KOPT-K1 (cell line): ENCODE results near the gene TRAPPC6A.

Experiments used
- H3K27ac ChIP-seq: fragments of 200-600 bp; sonication (generic); 2 replicates; pipeline ENCODE4 v1.5.1; 2016; ENCODE audit warnings: antibody characterized with exemption, mild to moderate bottlenecking, low read depth, low read length; ENCODE audit not compliant: poor library complexity, severe bottlenecking
- H3K36me3 ChIP-seq: fragments of 200-600 bp; sonication (generic); 2 replicates; pipeline ENCODE4 v1.5.1; 2017; ENCODE audit warnings: antibody characterized with exemption, mild to moderate bottlenecking, low read length, moderate library complexity; ENCODE audit not compliant: insufficient read depth
- H3K9me3 ChIP-seq: fragments of 200-600 bp; sonication (generic); 2 replicates; pipeline ENCODE4 v1.5.1; 2017; ENCODE audit warnings: antibody characterized with exemption, low read length, mild to moderate bottlenecking; ENCODE audit not compliant: insufficient read depth, poor library complexity, severe bottlenecking

Gene TRAPPC6A, protein sequence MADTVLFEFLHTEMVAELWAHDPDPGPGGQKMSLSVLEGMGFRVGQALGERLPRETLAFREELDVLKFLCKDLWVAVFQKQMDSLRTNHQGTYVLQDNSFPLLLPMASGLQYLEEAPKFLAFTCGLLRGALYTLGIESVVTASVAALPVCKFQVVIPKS

DNA sequence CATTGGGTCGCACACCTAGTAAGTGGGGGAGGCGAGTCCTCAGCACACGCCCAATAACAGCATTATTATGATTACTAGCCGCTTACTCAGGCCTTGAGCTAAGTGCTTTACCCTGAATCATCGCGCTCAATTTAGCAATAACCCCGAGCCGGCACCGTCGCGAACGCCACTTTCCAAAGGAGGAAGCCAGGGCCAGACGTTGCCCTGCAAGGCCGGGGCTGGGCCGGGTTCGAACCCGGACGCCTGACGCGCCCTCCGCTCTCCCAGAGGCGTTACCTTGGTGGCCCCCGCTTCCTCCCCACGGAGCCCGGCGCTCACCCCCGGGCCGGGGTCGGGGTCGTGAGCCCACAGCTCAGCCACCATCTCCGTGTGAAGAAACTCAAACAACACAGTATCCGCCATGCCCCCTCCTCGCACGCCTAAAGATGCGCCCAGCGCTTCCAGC, at the start of gene TRAPPC6A:
TRAPPC6A (minus strand) TSS at position 421 of the 445 bp plus-strand sequence; CDS start at position 402, 19 bp downstream.
- Histone ChIP-seq H3K36me3 (peaks cover 3% of the 10 kb centered on the region; the same call in 1 of the 2 replicates), H3K27ac (peak within 1 kb of the TSS; percentile 57), H3K9me3 (no peaks in the 10 kb centered on the region)

DNA sequence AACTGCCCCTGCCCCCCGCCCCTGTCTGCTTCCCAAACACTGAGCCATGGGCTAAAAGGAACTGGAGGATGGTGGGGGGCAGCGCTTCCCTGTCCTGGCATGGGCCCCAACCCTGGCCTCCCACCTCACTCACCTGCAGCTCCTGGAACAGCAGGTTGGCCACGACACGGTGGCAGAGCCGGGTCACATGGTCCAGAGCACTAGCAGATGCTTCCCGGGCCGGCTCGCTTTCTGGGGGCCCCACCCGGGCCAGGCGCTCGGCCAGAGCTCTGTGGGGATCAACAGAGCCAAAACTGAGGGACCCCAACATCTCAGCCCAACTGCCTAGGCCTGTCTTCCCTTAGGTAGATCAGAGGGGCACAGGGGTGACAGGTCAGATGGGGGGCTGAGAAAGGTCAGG, 46.6 kb upstream of the TRAPPC6A start:
- Histone ChIP-seq H3K27ac (no peak overlapping the region), H3K36me3 (no peaks in the 10 kb centered on the region), H3K9me3 (no peaks in the 10 kb centered on the region)

DNA sequence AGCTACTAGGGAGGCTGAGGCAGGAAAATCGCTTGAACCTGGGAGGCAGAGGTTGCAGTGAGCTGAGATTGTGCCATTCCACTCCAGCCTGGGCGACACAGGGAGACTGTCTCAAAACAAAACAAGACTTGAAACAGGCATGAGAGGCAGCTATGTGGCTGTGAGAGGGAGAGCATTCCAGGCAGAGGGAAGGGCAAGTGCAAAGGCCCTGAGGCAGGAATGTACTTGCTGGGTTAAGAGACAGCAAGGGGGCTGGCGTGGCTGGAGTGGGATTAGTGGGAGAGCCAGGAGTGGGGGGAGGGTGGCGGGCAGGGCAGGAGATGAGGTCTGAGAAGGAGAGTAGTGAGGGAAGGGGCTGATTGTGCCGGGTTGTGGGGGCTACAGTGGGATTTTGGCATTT, 45.8 kb upstream of the TRAPPC6A start:
- no peak overlapping the region for H3K27ac ChIP-seq

DNA sequence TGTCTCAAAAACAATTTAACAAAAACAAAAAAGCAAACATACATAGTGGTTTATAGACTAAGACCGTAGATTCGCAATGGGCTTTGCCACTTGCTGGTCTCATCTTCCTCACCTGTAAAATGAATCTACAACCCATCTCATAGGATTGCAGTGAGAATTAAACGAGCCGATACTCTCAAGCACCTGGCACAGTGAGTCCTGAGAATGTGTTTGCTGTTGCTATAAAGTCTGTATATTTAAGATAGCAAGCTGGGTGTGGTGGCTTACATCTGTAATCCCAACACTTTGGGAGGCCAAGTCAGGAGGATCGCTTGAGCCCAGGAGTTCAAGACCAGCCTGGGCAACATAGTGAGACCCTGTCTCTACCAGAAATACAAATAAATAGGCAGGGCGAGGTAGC, 44.7 kb upstream of the TRAPPC6A start:
- Histone ChIP-seq H3K27ac (no peak overlapping the region), H3K9me3 (no peaks in the 10 kb centered on the region)

More for the DNA sequence above, 45.8 kb upstream of the TRAPPC6A start:
- H3K36me3 ChIP-seq: no peaks in the 10 kb centered on the region
- H3K9me3 ChIP-seq: no peaks in the 10 kb centered on the region

DNA sequence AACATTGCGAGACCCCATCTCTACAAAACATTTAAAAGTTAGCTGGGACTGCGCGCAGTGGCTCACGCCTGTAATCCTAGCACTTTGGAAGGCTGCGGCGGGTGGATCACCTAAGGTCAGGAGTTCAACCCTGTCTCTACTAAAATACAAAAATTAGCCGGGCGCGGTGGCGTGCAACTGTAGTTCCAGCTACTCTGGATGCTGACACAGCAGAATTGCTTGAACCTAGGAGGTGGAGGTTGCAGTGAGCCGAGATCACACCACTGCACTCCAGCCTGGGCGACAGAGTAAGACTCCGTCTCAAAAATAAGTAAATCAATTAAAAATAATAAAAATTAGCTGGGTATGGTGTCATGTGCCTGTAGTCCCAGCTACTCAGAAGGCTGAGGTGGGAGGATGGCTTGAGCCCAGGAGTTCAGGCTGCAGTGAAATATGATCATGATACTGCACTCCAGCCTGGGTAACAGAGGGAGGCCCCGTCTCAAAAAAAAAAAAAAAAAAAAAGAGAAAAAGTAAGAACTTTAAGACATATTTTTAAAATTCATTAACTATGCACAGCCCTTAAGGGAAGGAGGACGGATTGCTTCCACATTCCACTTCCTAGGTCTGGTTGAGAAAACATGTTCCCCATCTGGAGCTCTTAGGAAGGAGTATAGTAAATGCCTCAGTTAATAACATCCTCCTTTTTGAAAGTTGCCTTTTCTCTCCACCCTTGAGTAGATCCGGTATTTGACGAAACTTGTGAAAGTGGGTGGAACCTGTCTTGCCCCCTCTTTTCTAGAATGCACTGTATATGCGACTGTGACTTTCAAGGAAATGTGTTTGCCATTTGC, 41.1 kb upstream of the TRAPPC6A start:
- no peaks in the 10 kb centered on the region for H3K9me3 ChIP-seq
- no peaks in the 10 kb centered on the region for H3K36me3 ChIP-seq
- no peak overlapping the region for H3K27ac ChIP-seq

More for the DNA sequence above, 44.7 kb upstream of the TRAPPC6A start:
- no peaks in the 10 kb centered on the region for H3K36me3 ChIP-seq

DNA sequence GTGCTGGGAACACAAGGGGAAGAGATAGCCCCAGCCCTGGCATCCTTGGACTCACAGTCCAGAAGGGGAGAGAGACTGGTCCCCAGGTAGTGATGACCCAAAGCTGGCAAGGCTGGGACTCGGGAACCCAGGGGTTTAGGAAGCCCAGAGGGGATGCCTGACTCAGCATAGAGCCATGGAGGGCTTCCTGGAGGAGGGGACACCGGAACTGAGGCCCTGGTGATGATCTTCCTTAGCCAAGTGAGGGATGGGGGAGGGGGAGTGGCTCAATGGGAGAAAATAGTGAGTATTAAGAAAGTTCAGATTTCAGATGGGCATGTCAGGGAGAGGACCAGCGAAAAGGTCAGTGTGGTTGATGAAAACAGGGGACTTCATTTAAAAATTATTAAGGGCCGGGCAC, 40.4 kb upstream of the TRAPPC6A start:
- H3K27ac ChIP-seq: no peak overlapping the region
- no peaks in the 10 kb centered on the region for H3K36me3 ChIP-seq
- no peaks in the 10 kb centered on the region for H3K9me3 ChIP-seq

DNA sequence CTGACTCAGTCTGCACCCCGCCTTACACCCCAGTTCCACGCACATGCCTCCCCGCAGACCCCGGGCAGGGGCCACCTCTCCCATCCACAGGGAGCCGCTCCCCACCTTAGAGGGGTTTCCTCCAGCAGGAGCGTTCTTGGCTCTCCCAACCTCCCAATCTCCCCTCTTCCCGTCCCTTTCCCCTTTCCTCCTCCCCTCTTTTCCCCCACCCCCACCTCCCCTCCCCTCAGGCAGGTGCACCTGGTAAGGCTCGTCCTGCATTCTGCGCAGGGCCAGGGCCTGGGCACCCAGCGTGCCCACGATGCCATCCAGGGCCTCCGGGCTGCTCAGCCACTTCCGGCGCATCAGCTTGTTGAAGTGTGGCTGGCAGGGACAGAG, 39.9 kb upstream of the TRAPPC6A start:
- no peaks in the 10 kb centered on the region for H3K9me3 ChIP-seq
- no peaks in the 10 kb centered on the region for H3K36me3 ChIP-seq
- no peak overlapping the region for H3K27ac ChIP-seq

DNA sequence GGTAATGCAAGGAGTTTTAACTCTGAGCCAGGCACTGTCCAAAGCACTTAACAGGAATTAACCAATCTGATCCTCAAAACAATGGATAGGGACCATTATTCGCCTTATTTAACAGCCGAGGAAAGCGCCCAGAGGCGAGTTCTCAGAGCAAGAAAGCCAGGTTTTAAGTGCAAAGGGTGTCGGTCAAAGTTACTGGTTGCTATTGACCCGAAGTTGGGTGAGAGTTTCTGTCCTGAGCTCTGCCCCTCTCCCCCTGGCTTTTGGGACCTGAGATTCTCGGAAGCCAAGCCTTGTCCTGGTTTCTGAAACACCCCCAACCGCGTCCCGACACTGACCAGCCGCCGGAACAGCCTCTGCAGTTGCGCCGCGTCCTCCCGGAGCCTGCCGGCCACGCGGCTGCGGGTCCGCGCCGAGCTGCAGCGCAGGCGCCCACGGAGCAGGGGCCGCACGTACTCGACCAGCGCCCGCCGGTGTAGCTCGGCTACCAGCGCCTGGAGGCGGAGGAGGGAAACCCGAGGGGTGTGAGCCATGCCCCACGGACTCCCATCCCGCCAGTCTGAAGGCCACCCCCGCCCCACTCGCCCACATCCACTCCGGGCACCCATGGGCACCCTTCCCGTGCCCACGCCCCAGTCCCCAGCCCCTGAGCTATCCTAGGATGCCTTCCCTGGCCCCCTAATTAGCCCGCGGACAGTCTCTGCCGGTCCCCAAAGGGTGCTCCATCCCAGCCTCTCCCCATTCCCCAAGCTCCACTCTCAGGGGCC, 39.3 kb upstream of the TRAPPC6A start:
- no peaks in the 10 kb centered on the region for H3K36me3 ChIP-seq
- H3K27ac ChIP-seq: no peak overlapping the region
- H3K9me3 ChIP-seq: no peaks in the 10 kb centered on the region

DNA sequence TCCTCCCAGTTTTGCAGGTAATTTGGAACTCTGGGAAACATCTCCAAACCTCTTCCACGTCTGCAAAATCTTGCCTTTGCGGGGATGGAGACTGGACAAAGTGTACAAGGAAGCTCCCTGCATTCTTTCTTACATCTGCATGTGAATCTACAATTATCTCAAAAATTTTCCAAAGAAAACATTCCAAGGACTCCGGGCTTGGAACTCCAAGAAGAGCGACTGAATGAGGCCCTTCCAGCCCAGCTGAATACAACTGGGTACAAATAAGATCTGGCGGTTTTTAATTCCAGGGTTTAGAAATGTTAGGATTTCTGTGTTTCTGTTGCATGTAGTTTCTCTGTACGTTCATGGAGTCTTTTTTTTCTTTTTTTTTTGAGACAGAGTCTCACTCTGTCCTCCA, 38.6 kb upstream of the TRAPPC6A start:
- Histone ChIP-seq H3K36me3 (no peaks in the 10 kb centered on the region), H3K9me3 (no peaks in the 10 kb centered on the region), H3K27ac (no peak overlapping the region)

DNA sequence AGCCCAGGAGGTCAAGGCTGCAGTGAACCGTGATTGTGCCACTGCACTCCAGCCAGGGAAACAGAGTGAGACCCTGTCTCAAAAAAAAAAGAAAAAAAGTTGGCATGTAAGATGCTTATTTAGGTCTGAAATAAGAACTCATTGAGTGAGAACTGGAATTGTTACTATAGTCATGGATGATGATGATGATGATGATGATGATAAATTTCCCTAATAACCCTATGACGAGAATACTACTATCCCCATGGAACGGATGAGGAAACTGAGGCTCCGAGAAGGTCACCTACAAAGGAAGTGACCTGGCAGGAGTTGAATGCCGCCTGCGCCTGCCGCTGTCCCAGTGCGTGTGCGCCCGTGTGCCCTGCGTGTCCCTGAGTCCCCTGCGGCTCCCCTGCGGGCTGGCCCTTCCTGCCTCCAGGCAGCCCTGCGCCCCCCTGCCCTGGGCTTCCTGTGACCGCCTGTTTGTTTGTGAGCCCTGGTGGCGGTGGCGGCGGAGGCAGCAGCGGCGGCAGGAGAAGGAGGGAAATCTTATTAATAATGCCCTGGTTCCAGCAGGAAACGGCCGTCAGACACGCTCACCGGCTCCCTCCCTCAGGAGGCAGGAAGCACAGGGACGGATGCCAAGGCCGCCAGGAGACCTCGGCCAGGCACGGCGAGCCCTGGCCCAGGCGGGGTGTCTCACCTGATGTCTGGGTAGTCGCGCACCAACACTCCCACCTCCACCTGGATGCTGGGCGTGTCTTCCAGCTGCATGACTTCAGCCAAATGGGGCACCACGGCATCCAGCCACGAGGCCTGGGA, 37.6 kb upstream of the TRAPPC6A start:
- Histone ChIP-seq H3K27ac (no peak overlapping the region), H3K9me3 (no peaks in the 10 kb centered on the region), H3K36me3 (no peaks in the 10 kb centered on the region)

DNA sequence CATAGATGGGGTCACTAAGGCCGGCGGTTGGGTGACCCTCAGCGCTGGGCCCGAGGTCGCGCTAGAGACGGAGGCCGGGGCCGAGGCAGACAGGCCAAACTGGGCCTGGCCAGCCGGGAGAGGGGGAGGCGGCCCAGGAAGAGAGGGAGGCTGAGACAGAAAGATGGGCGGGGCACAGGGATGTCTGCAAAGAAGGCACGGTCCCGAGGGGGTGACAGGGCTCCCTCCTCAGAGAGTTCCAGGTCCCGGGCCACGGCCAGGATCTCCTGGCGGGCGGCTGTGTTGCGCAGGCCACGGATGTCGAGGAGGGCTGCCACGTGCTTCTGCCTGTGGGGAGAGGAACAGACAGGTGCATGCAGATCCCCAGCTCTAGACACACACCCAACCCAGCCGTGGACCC, 35.0 kb upstream of the TRAPPC6A start:
- H3K27ac ChIP-seq: no peak overlapping the region
- no peaks in the 10 kb centered on the region for H3K36me3 ChIP-seq
- no peaks in the 10 kb centered on the region for H3K9me3 ChIP-seq

DNA sequence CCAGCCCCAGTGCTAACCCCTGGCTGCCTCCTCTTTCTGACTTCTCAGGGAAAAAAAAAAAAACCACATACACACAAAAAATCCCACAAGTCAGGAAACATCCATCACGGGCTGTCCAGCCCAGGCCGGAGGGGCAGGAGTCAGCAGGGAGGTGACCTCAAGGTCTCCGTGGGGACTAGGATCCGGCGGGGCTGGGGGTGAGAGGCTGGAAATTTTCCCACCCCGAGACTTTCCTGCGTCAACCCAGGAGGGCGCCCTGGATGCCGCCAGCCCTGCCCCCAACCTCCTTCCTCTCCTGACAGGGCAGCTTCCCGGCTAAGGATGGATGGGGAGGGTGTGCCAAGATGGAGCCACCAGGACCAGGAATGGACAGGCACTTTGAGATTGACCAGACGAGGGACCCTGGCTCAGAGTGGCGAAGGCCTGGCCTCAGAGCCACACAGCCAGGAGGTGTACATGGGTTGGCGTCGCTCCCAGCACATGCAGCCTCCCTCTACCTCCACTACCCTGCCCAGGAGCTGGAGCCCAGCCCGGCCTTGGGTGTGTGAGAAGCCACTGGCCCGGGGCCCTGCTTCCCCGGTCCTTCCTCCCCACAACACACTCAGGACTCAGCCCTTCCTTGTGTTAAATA, 33.8 kb upstream of the TRAPPC6A start:
- no peak overlapping the region for H3K27ac ChIP-seq

DNA sequence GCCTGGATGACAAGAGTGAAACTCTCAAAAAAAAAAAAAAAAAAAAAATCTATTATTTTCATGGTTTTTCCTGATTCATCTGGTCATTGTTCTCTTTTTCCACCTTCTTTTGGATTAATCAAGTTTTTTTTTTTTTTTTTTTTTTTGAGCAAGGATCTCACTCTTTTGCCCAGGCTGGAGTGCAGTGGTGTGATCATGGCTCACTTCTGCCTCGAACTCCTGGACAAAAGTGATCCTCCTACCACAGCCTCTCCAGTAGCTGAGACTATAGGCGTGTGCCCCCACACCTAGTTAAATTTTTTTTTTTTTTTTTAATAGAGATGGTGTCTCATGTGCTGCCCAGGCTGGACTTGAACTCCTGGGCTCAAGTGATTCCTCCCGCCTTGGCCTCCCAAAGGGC, 28.3 kb upstream of the TRAPPC6A start:
- Histone ChIP-seq H3K9me3 (no peaks in the 10 kb centered on the region), H3K27ac (no peak overlapping the region), H3K36me3 (no peaks in the 10 kb centered on the region)

More for the DNA sequence above, 33.8 kb upstream of the TRAPPC6A start:
- Histone ChIP-seq H3K36me3 (no peaks in the 10 kb centered on the region), H3K9me3 (no peaks in the 10 kb centered on the region)

DNA sequence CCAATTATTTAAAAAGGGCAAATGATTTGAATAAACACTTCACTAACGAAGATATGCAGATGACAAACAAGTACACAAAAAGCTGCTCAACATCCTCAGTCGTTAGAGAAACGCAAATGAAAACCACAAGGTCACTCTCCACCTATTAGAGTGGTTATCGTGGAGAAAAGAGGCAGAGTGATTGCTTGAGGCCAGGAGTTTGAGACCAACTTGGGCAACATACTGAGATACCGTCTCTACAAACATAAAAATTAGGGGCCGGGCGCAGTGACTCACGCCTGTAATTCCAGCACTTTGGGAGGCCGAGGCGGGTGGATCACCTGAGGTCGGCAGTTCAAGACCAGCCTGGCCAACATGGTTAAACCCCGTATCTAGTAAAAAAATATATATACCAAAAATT, 27.8 kb upstream of the TRAPPC6A start:
- no peak overlapping the region for H3K27ac ChIP-seq
- no peaks in the 10 kb centered on the region for H3K9me3 ChIP-seq
- no peaks in the 10 kb centered on the region for H3K36me3 ChIP-seq
